NB4 (cell line): ENCODE data around the gene ZNF236.
"Not testable (repeated sequence)": the region's sequence is repeated elsewhere in the genome, so short reads cannot be mapped to it uniquely, and the experiment has no call there.

ENCODE experiments used
- DNase-seq: peaks from one replicate; pipeline ENCODE4 v3.0.0; 2010; ENCODE audit warnings: low read depth
- H3K4me3 ChIP-seq: one replicate; pipeline ENCODE4 v1.5.1; 2011; ENCODE audit warnings: mild to moderate bottlenecking, low read depth, low read length, moderate library complexity
- MYC ChIP-seq: IDR thresholded peaks from 2 replicates; pipeline ENCODE4 v1.6.1; 2011; ENCODE audit warnings: low read depth, low read length
- POLR2A ChIP-seq: IDR thresholded peaks from 2 replicates; pipeline ENCODE4 v1.6.1; 2011; ENCODE audit warnings: mild to moderate bottlenecking; ENCODE audit not compliant: insufficient read length; ENCODE audit errors: extremely low read depth
- TF ChIP-seq, protein P1 (sequence below): IDR thresholded peaks from 2 replicates; pipeline ENCODE4 v1.6.1; 2011; ENCODE audit warnings: low read depth, low read length
- TF ChIP-seq, protein P2 (sequence below): IDR thresholded peaks from one replicate; pipeline ENCODE4 v1.5.1; 2012; ENCODE audit warnings: low read depth, low read length

ZNF236 gene

DNA sequence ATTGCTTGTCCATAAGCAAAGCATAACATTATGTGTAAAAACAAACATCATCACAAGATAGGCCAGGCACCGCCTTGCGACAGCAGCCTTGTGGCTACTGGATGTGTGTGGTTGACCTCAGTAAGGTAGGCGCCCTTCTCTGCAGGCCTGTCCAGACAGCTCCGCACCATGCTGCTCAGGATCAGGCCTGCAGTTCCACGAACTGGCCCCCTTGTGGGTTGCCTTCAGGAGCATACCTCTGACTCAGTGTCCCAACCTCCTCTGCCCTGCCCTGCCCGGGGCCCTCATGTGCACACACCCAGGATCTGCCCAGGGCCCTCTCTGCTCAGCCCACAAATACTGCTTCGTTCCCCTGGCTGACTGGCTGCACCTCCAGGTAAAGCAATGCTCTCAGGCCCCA, 16.1 kb upstream of the ZNF236 start:
- TF ChIP-seq, protein P1, sequence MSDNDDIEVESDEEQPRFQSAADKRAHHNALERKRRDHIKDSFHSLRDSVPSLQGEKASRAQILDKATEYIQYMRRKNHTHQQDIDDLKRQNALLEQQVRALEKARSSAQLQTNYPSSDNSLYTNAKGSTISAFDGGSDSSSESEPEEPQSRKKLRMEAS: no peak
- TF ChIP-seq MYC: no peak
- no peak for TF ChIP-seq POLR2A
- TF ChIP-seq, protein P2, sequence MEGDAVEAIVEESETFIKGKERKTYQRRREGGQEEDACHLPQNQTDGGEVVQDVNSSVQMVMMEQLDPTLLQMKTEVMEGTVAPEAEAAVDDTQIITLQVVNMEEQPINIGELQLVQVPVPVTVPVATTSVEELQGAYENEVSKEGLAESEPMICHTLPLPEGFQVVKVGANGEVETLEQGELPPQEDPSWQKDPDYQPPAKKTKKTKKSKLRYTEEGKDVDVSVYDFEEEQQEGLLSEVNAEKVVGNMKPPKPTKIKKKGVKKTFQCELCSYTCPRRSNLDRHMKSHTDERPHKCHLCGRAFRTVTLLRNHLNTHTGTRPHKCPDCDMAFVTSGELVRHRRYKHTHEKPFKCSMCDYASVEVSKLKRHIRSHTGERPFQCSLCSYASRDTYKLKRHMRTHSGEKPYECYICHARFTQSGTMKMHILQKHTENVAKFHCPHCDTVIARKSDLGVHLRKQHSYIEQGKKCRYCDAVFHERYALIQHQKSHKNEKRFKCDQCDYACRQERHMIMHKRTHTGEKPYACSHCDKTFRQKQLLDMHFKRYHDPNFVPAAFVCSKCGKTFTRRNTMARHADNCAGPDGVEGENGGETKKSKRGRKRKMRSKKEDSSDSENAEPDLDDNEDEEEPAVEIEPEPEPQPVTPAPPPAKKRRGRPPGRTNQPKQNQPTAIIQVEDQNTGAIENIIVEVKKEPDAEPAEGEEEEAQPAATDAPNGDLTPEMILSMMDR: no peak
- no peak for DNase-seq
- H3K4me3 ChIP-seq: no peak overlapping the region

DNA sequence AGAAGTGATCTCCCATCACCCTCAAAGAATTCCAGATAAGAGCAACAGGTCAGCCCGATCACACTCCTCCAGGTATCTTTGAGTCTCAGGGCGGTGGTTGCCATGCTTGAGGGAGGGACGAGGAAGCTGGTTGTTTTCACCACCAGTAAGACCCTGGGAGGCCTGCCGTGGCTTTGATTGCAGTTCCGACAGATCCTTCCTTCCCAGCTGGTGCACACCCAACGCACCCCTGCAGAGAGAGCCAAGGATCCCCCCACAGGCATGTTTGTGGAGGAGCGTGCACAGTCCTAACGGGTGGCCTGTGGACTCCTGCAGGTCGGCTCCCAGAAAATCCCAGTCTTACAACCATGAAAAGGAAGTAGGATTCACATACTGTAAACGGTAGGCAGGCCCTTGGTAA, 13.8 kb upstream of the ZNF236 start:
- no peak for TF ChIP-seq POLR2A
- TF ChIP-seq, protein P1: no peak
- TF ChIP-seq MYC: no peak
- TF ChIP-seq, protein P2: no peak
- H3K4me3 ChIP-seq: no peak overlapping the region
- no peak for DNase-seq

DNA sequence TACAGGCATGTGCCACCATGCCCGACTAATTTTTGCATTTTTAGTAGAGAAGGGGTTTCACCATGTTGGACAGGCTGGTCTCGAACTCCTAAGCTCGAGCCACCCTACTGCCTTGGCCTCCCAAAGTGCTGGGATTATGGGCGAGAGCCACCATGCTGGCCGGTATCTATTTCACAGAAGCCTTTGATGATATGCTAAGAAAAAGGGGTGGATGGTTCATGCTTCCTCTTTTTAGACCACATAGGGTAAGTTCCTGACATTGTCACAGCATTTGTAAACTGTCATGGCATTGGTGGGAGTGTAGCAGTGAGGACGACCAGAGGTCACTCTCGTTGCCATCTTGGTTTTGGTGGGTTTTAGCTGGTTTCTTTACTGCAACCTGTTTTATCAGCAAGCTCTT, 10.8 kb upstream of the ZNF236 start:
- H3K4me3 ChIP-seq: not testable (repeated sequence)
- peak; percentile 80 for DNase-seq

DNA sequence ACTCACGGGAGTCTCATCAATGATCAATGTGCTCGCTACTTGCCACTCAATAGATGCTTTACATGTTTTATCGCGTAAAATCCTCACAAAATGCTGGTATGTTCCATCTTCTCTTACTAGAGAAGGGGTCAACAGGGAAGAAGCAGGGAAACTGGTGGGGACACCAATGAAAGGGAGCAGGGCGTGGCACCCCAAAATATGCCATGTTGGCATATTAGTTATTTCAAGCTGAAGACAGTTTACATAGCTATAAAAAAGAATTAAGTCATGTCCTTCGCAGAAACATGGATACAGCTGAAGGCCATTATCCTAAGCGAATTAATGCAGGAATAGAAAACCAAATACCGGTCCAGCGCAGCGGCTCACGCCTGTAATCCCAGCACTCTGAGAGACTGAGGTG, 8.1 kb upstream of the ZNF236 start:
- TF ChIP-seq POLR2A: no peak
- no peak for TF ChIP-seq MYC
- no peak for DNase-seq
- H3K4me3 ChIP-seq: no peak overlapping the region

DNA sequence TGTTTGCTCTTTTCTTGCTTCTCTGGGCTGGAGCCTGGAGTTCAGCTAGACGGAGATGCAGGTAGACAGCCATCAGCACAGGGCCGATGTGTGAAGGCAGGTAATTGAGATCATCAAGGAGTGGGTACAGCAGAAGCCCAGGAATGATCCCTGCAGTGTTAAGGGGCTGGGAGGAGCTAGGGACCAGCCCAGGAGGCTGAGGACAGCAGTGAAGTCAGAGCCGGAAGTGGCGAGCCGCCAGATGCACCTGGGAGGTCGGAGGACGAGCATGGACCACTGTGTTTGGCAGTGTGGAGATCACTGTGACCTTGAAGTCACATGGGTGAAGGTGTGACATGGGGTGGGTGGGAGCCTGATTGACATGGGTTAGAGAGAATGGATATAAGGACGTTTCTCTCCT, 6.2 kb upstream of the ZNF236 start:
- no peak for TF ChIP-seq MYC
- TF ChIP-seq, protein P2: no peak
- TF ChIP-seq, protein P1: no peak
- no peak for TF ChIP-seq POLR2A
- no peak overlapping the region for H3K4me3 ChIP-seq
- DNase-seq: no peak

DNA sequence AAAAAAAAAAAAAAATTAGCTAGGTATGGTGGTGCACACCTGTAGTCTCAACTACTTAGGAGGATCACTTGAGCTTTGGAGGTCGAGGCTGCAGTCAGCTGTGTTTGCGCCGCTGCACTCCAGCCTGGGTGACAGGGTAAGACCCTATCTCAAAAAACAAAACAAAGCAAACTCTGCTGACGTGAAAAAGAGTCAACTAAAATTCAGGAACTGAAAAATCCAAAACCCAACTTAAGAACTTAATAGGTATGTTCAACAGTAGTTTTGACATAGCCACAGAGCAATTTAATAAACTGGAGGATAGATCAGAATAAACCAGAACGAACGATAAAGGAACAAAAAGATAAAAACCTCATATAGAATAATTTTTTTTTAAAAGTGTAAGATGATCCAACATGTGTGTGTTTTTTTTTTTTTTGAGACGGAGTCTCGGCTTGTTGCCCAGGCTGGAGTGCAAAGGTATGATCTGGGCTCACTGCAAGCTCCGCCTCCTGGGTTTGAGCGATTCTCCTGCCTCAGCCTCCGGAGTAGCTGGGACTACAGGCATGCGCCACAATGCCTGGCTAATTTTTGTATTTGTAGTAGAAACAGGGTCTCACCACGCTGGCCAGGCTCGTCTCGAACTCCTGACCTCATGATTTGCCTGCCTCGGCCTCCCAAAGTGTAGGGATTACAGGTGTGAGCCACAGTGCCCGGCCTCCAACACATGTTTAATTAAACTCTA, 4.3 kb upstream of the ZNF236 start:
- no peak for DNase-seq
- TF ChIP-seq, protein P1: no peak
- TF ChIP-seq, protein P2: no peak
- no peak for TF ChIP-seq POLR2A
- no peak for TF ChIP-seq MYC
- H3K4me3 ChIP-seq: no peak overlapping the region

DNA sequence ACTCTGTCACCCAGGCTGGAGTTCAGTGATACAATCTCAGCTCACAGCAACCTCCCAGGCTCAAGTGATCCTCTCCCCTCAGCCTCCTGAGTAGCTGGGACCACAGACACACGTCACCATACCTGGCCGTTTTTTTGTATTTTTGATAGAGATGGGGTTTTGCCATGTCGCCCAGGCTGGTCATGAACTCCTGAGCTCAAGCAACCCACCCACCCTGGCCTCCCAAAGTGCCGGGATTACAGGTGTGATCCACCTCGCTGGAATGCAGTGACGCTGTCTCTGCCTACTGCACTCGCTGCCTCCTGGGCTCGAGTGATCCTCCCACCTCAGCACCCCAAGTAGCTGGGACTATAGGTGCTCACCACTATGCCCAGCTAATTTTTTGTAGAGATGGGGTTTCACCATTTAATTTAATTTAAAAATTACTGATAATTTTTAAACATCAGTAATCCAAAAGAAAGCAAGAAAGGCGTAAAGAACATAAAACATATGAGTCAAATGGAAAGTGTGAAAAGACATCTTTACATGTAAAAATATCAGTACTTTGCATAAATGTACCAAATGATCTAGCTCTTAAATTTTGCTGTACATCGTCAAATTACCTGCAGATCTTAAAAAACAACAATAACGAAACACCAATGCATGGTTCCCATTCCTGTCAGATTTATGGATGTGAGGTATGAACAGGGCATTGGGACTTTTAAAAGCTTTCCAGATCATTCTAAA, 2.8 kb upstream of the ZNF236 start:
- TF ChIP-seq POLR2A (no peak), MYC (no peak)
- TF ChIP-seq, protein P1: no peak
- TF ChIP-seq, protein P2: no peak
- DNase-seq: no peak
- H3K4me3 ChIP-seq: peak overlapping the region; percentile 11
